C4-2B (cell line): ENCODE data around the gene NAA40.

Experiments
- ZFX ChIP-seq: fragments of 450-650 bp; IDR thresholded peaks from 2 replicates; pipeline ENCODE4 v1.6.1; 2017
- TF ChIP-seq, protein P1 (sequence below): fragments of 450-650 bp; conservative IDR thresholded peaks from 2 replicates; pipeline ENCODE4 v1.5.1; 2017; ENCODE audit warnings: mild to moderate bottlenecking

GRCh38 chr11:63908631-63909401 lies 30.0 kb upstream of the NAA40 start:
- TF ChIP-seq, protein P1, sequence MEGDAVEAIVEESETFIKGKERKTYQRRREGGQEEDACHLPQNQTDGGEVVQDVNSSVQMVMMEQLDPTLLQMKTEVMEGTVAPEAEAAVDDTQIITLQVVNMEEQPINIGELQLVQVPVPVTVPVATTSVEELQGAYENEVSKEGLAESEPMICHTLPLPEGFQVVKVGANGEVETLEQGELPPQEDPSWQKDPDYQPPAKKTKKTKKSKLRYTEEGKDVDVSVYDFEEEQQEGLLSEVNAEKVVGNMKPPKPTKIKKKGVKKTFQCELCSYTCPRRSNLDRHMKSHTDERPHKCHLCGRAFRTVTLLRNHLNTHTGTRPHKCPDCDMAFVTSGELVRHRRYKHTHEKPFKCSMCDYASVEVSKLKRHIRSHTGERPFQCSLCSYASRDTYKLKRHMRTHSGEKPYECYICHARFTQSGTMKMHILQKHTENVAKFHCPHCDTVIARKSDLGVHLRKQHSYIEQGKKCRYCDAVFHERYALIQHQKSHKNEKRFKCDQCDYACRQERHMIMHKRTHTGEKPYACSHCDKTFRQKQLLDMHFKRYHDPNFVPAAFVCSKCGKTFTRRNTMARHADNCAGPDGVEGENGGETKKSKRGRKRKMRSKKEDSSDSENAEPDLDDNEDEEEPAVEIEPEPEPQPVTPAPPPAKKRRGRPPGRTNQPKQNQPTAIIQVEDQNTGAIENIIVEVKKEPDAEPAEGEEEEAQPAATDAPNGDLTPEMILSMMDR = no peak
- no peak for TF ChIP-seq ZFX
